PC-3 (cell line): ENCODE results near the gene SLCO1A2.

Experiments
- CTCF ChIP-seq: fragments of 300-600 bp; sonication (generic); conservative IDR thresholded peaks from 2 replicates; pipeline ENCODE4 v1.5.1; 2017; ENCODE audit warnings: antibody characterized with exemption, low read depth, mild to moderate bottlenecking, low read length
- EZH2phosphoT487 ChIP-seq: fragments of 300-600 bp; sonication (generic); IDR thresholded peaks from 2 replicates; pipeline ENCODE4 v1.6.1; 2018; ENCODE audit warnings: mild to moderate bottlenecking, antibody characterized with exemption, low read length, borderline replicate concordance

GRCh38 chr12:21248679-21249078 is 86.0 kb downstream of the SLCO1A2 start:
- TF ChIP-seq CTCF (peak; percentile 49; the same call in 1 of the 2 replicates), EZH2phosphoT487 (no peak)
